ENCODE results near the gene IREB2.

- TF ChIP-seq CTCF (IDR thresholded peaks at IDR 0.05; ENCODE audit: insufficient read depth, low read length, poor library complexity, severe bottlenecking) (no peak), EZH2phosphoT487 (conservative IDR thresholded peaks at IDR 0.05; ENCODE audit: low read length) (no peak)
Measured at GRCh38 chr15:78492872-78493271, 54.9 kb downstream of the IREB2 start.

Data from SU-DHL-6 (cell line).